ENCODE results near the gene TGM3.

GRCh38 chr20:2326046-2326445, 30.2 kb downstream of the TGM3 start:
- TF ChIP-seq, protein P1, sequence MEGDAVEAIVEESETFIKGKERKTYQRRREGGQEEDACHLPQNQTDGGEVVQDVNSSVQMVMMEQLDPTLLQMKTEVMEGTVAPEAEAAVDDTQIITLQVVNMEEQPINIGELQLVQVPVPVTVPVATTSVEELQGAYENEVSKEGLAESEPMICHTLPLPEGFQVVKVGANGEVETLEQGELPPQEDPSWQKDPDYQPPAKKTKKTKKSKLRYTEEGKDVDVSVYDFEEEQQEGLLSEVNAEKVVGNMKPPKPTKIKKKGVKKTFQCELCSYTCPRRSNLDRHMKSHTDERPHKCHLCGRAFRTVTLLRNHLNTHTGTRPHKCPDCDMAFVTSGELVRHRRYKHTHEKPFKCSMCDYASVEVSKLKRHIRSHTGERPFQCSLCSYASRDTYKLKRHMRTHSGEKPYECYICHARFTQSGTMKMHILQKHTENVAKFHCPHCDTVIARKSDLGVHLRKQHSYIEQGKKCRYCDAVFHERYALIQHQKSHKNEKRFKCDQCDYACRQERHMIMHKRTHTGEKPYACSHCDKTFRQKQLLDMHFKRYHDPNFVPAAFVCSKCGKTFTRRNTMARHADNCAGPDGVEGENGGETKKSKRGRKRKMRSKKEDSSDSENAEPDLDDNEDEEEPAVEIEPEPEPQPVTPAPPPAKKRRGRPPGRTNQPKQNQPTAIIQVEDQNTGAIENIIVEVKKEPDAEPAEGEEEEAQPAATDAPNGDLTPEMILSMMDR (IDR thresholded peaks at IDR 0.05), result no peak
- no peak for TF ChIP-seq POLR2A (IDR thresholded peaks at IDR 0.05)
